Loucy (cell line): ENCODE data around the gene SLC25A6.

Source experiments
- CTCF ChIP-seq: fragments of 200-600 bp; sonication (generic); conservative IDR thresholded peaks from 2 replicates; pipeline ENCODE4 v1.5.1; 2014; ENCODE audit warnings: mild to moderate bottlenecking, antibody characterized with exemption, low read length
- EZH2phosphoT487 ChIP-seq: fragments of 200-600 bp; IDR thresholded peaks from 2 replicates; pipeline ENCODE4 v1.6.1; 2018; ENCODE audit warnings: antibody characterized with exemption, mild to moderate bottlenecking, moderate library complexity, borderline replicate concordance

DNA sequence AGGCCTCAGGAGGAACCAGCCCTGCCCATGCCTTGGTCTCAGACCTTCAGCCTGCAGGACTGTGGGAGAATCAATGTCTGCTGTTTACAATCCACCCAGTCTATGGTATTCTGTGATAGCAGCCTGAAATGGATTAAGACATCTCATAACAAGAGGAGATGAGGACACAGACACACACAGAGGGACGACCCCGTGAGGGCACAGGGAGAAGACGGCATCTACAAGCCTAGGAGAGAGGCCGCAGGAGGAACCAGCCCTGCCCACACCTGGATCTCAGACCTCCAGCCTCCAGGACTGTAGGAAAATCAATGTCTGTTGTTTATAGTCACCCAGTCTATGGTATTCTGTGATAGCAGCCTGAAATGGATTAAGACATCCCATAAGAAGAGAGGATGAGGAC is 3.3 kb downstream of the SLC25A6 start:
- TF ChIP-seq EZH2phosphoT487 (no peak), CTCF (no peak)
